Right cardiac atrium (tissue), 5 donors: ENCODE measurements around the gene PCBP3. TPM values are rescaled to one million over a fixed set of nuclear protein-coding genes. Genes with fewer than 3 reads are reported as not detected.

Experiments used
- ATAC-seq, 2 donors: fragments of 200-7000 bp; cut with Tn5 transposase; one replicate each; pipeline versions ENCODE4 v1.8.0 to v1.9.1; 2020; ENCODE audit warnings: moderate library complexity in 2 of 2, mild to moderate bottlenecking in 1 of 2
- DNase-seq, 3 donors: peaks; one replicate each; pipeline ENCODE4 v3.0.0-alpha.2; 2020
- H3K27ac ChIP-seq: one replicate; pipeline ENCODE4 v1.5.1; 2013; ENCODE audit warnings: mild to moderate bottlenecking, low read length, control low read depth, moderate library complexity
- H3K27me3 ChIP-seq: one replicate; pipeline ENCODE4 v1.6.1; 2013; ENCODE audit not compliant: control insufficient read depth, insufficient read depth
- H3K4me1 ChIP-seq: one replicate; pipeline ENCODE4 v1.6.1; 2013; ENCODE audit warnings: low read length; ENCODE audit not compliant: control insufficient read depth, insufficient read depth
- H3K4me3 ChIP-seq: one replicate; pipeline ENCODE4 v1.5.1; 2013; ENCODE audit warnings: low read length, control low read depth
- H3K9me3 ChIP-seq: one replicate; pipeline ENCODE4 v1.6.1; 2013; ENCODE audit warnings: low read length; ENCODE audit not compliant: control insufficient read depth
- WGBS: extraction: QIAGEN DNeasy Blood & Tissue Kit; methylation state at CpG from one replicate; pipeline ENCODE4 v1.1.7; 2013; 5-methylcytosine and 5-hydroxymethylcytosine counted together
- intact Hi-C, 4 donors: fragments of 100-400 bp; cut with DNase I; formaldehyde crosslinking; loops; one replicate each; pipeline versions ENCODE4 v1.11.0 to v1.14.0; 2022 to 2023
- polyA plus RNA-seq: library from polyadenylated mRNA; stranded (reverse); fragments of 200-250 nt; gene quantifications from one replicate; pipeline ENCODE4 v1.2.3, GENCODE V29; 2013
- total RNA-seq, 4 donors: library from RNA; stranded (reverse); fragmentation: NEBNext Ultra II Directional; extraction: Animal tissue kit (Norgen Biotek cat#: 25700); gene quantifications; one replicate each; pipeline ENCODE4 v1.2.1, GENCODE V29; 2021
- donor health status: healthy with polysubstance abuse.
- donor health status: DM: no; HTN: yes; CAD: no.
- donor health status: DM: no; HTN: no; CAD: no.
- donor health status: DM: no; HTN: yes; CAD: no; lungs with severe emphysema.
- donor health status: DM: yes; HTN: yes; CAD: no.

Gene PCBP3
- total and polyA plus RNA-seq, 5 donors: 1.2 to 4.9 (median 3.4) TPM

GRCh38 chr21:45721671-45722070 lies 78.1 kb downstream of the PCBP3 start:
- no peaks in the 10 kb centered on the region for H3K4me1 ChIP-seq
- H3K9me3 ChIP-seq: no peaks in the 10 kb centered on the region
- intact Hi-C loops: no loop called here
- 45% methylated on average over 6 of the region's 6 CpGs for WGBS
- H3K27ac ChIP-seq: no peak overlapping the region
- no peak overlapping the region for H3K4me3 ChIP-seq
- DNase-seq (no peak), ATAC-seq (no peak)
- no peaks in the 10 kb centered on the region for H3K27me3 ChIP-seq

- no peak overlapping the region for H3K27ac ChIP-seq
- H3K4me1 ChIP-seq: no peaks in the 10 kb centered on the region
- no peak for ATAC-seq
- H3K27me3 ChIP-seq: no peaks in the 10 kb centered on the region
- intact Hi-C loops: no loop called here
- H3K4me3 ChIP-seq: no peak overlapping the region
- DNase-seq: no peak
- no peaks in the 10 kb centered on the region for H3K9me3 ChIP-seq
- 90% methylated on average over 10 of the region's 10 CpGs for WGBS
These were observed 79.8 kb downstream of the PCBP3 start for GRCh38 chr21:45723049-45723958.

- H3K27ac ChIP-seq: no peak overlapping the region
- DNase-seq (peak; percentile 47 to 76 (median 74)), ATAC-seq (peak; percentile 81 to 85)
- intact Hi-C loops: no loop called here
- H3K4me3 ChIP-seq: no peak overlapping the region
- H3K27me3 ChIP-seq: no peaks in the 10 kb centered on the region
- 36% methylated on average over 13 of the region's 13 CpGs for WGBS
- H3K4me1 ChIP-seq: no peaks in the 10 kb centered on the region
- no peaks in the 10 kb centered on the region for H3K9me3 ChIP-seq
These were observed 80.9 kb downstream of the PCBP3 start for GRCh38 chr21:45724345-45724961.

GRCh38 chr21:45724994-45725843 lies 81.7 kb downstream of the PCBP3 start:
- Histone ChIP-seq H3K27me3 (no peaks in the 10 kb centered on the region), H3K27ac (no peak overlapping the region), H3K4me1 (no peaks in the 10 kb centered on the region), H3K9me3 (no peaks in the 10 kb centered on the region), H3K4me3 (no peak overlapping the region)
- 81% methylated on average over 10 of the region's 10 CpGs for WGBS
- peak in 1 of 2 donors; percentile 30 for ATAC-seq
- no peak for DNase-seq
- intact Hi-C loops: no loop called here

- no peak overlapping the region for H3K4me3 ChIP-seq
- intact Hi-C loops: no loop called here
- H3K9me3 ChIP-seq: no peaks in the 10 kb centered on the region
- peak in 1 of 2 donors; percentile 36 for ATAC-seq
- DNase-seq: no peak
- no peak overlapping the region for H3K27ac ChIP-seq
- no peaks in the 10 kb centered on the region for H3K4me1 ChIP-seq
- 78% methylated on average over 7 of the region's 7 CpGs for WGBS
- no peaks in the 10 kb centered on the region for H3K27me3 ChIP-seq
These were observed 82.3 kb downstream of the PCBP3 start for GRCh38 chr21:45725844-45726200.

- Histone ChIP-seq H3K9me3 (no peaks in the 10 kb centered on the region), H3K27me3 (no peaks in the 10 kb centered on the region), H3K4me3 (no peak overlapping the region), H3K27ac (no peak overlapping the region), H3K4me1 (no peaks in the 10 kb centered on the region)
- ATAC-seq (no peak), DNase-seq (no peak)
- intact Hi-C loops: no loop called here
- WGBS: 89% methylated on average over 10 of the region's 10 CpGs
These were observed 82.9 kb downstream of the PCBP3 start for GRCh38 chr21:45726438-45726837.

- Histone ChIP-seq H3K27ac (no peak overlapping the region), H3K9me3 (no peaks in the 10 kb centered on the region), H3K27me3 (no peaks in the 10 kb centered on the region), H3K4me1 (no peaks in the 10 kb centered on the region), H3K4me3 (no peak overlapping the region)
- intact Hi-C loops: no loop called here
- DNase-seq (no peak), ATAC-seq (no peak)
- WGBS: 77% methylated on average over 2 of the region's 2 CpGs
These were observed 83.9 kb downstream of the PCBP3 start for GRCh38 chr21:45727390-45727789.

- Histone ChIP-seq H3K9me3 (no peaks in the 10 kb centered on the region), H3K27me3 (no peaks in the 10 kb centered on the region), H3K27ac (no peak overlapping the region), H3K4me1 (no peaks in the 10 kb centered on the region), H3K4me3 (no peak overlapping the region)
- no peak for DNase-seq
- peak in 1 of 2 donors; percentile 57 for ATAC-seq
- 73% methylated on average over 14 of the region's 14 CpGs for WGBS
- intact Hi-C loops: no loop called here
These were observed 91.9 kb downstream of the PCBP3 start for GRCh38 chr21:45735259-45736000.

GRCh38 chr21:45736042-45736689 lies 92.6 kb downstream of the PCBP3 start:
- no peak for ATAC-seq
- no peaks in the 10 kb centered on the region for H3K9me3 ChIP-seq
- intact Hi-C loops: no loop called here
- WGBS: 58% methylated on average over 10 of the region's 10 CpGs
- H3K4me1 ChIP-seq: no peaks in the 10 kb centered on the region
- H3K27me3 ChIP-seq: no peaks in the 10 kb centered on the region
- no peak overlapping the region for H3K27ac ChIP-seq
- H3K4me3 ChIP-seq: no peak overlapping the region
- DNase-seq: no peak
